Measurements from ENCODE around the gene SSBP4. TPM values are rescaled to one million over a fixed set of nuclear protein-coding genes. Genes with fewer than 3 reads are reported as not detected.

The SSBP4 gene
- total RNA-seq, 1 donor = 76.4 TPM

GRCh38 chr19:18465964-18466339, 46.8 kb downstream of the SSBP4 start:
- TF ChIP-seq CTCF (IDR thresholded peaks at IDR 0.05; ENCODE audit: insufficient read depth, low read length) = no peak
- DNase-seq (ENCODE audit: low read depth) = no peak
- no peak overlapping the region for H3K4me3 ChIP-seq (ENCODE audit: low read depth, low read length)

- no peak for DNase-seq (ENCODE audit: low read depth)
- no peak for TF ChIP-seq CTCF (IDR thresholded peaks at IDR 0.05; ENCODE audit: insufficient read depth, low read length)
- no peak overlapping the region for H3K4me3 ChIP-seq (ENCODE audit: low read depth, low read length)
Observed at GRCh38 chr19:18466354-18466753, 47.2 kb downstream of the SSBP4 start.

- DNase-seq (ENCODE audit: low read depth) = no peak
- TF ChIP-seq CTCF (IDR thresholded peaks at IDR 0.05; ENCODE audit: insufficient read depth, low read length) = no peak
- H3K4me3 ChIP-seq (ENCODE audit: low read depth, low read length) = no peak overlapping the region
Observed at GRCh38 chr19:18467978-18468377, 48.8 kb downstream of the SSBP4 start.

GRCh38 chr19:18468517-18468916, 49.3 kb downstream of the SSBP4 start:
- TF ChIP-seq CTCF (IDR thresholded peaks at IDR 0.05; ENCODE audit: insufficient read depth, low read length) = no peak
- no peak overlapping the region for H3K4me3 ChIP-seq (ENCODE audit: low read depth, low read length)
- DNase-seq (ENCODE audit: low read depth) = no peak

- peak; percentile 81 for TF ChIP-seq CTCF (IDR thresholded peaks at IDR 0.05; ENCODE audit: insufficient read depth, low read length)
- no peak overlapping the region for H3K4me3 ChIP-seq (ENCODE audit: low read depth, low read length)
- peak; percentile 77 for DNase-seq (ENCODE audit: low read depth)
Observed at GRCh38 chr19:18469069-18469846, 50.1 kb downstream of the SSBP4 start.

- H3K4me3 ChIP-seq (ENCODE audit: low read depth, low read length) = no peak overlapping the region
- DNase-seq (ENCODE audit: low read depth) = no peak
- TF ChIP-seq CTCF (IDR thresholded peaks at IDR 0.05; ENCODE audit: insufficient read depth, low read length) = no peak
Observed at GRCh38 chr19:18470787-18471186, 51.6 kb downstream of the SSBP4 start.
